ENCODE results near the gene PRDM10.
"Not testable (repeated sequence)": the region's sequence is repeated elsewhere in the genome, so short reads cannot be mapped to it uniquely, and the experiment has no call there.

PRDM10 gene

GRCh38 chr11:129974672-129975071, 28.0 kb downstream of the PRDM10 start:
- no peak for DNase-seq

- DNase-seq = no peak
Measured at GRCh38 chr11:129974237-129974636, 28.4 kb downstream of the PRDM10 start.

- no peak for DNase-seq
Measured at GRCh38 chr11:129973809-129974208, 28.8 kb downstream of the PRDM10 start.

- DNase-seq = no peak
Measured at GRCh38 chr11:129973068-129973467, 29.6 kb downstream of the PRDM10 start.

GRCh38 chr11:129972611-129973010, 30.0 kb downstream of the PRDM10 start:
- DNase-seq = no peak

GRCh38 chr11:129971856-129972255, 30.8 kb downstream of the PRDM10 start:
- not testable (repeated sequence) for DNase-seq

- no peak for DNase-seq
Measured at GRCh38 chr11:129969920-129970319, 32.7 kb downstream of the PRDM10 start.

- DNase-seq = no peak
Measured at GRCh38 chr11:129968591-129969419, 33.8 kb downstream of the PRDM10 start.

- no peak for DNase-seq
Measured at GRCh38 chr11:129967996-129968395, 34.6 kb downstream of the PRDM10 start.

GRCh38 chr11:129965248-129965647, 37.4 kb downstream of the PRDM10 start:
- DNase-seq = no peak

GRCh38 chr11:129960216-129961214, 42.1 kb downstream of the PRDM10 start:
- no peak for DNase-seq

- no peak for DNase-seq
Measured at GRCh38 chr11:129959687-129960086, 42.9 kb downstream of the PRDM10 start.

GRCh38 chr11:129955282-129955681, 47.4 kb downstream of the PRDM10 start:
- DNase-seq = no peak

- not testable (repeated sequence) for DNase-seq
Measured at GRCh38 chr11:129954703-129955102, 47.9 kb downstream of the PRDM10 start.

- DNase-seq = no peak
Measured at GRCh38 chr11:129951866-129952262, 50.8 kb downstream of the PRDM10 start.

GRCh38 chr11:129951201-129951865, 51.3 kb downstream of the PRDM10 start:
- no peak for DNase-seq

- no peak for DNase-seq
Measured at GRCh38 chr11:129950101-129951091, 52.2 kb downstream of the PRDM10 start.

- no peak for DNase-seq
Measured at GRCh38 chr11:129948926-129949466, 53.6 kb downstream of the PRDM10 start.

- DNase-seq = no peak
Measured at GRCh38 chr11:129947474-129947873, 55.2 kb downstream of the PRDM10 start.

- no peak for DNase-seq
Measured at GRCh38 chr11:129946965-129947364, 55.7 kb downstream of the PRDM10 start.

- DNase-seq = no peak
Measured at GRCh38 chr11:129946256-129946655, 56.4 kb downstream of the PRDM10 start.

Measured in effector CD4-positive, alpha-beta T cell (primary cell).